HEK293 (cell line): ENCODE data around the gene COX7A2L.

Experiments
- CTCF ChIA-PET: fragments of 350-600 bp; formaldehyde crosslinking; extraction: SDS; loops from one replicate; lab custom pipeline; 2021; ENCODE audit warnings: antibody characterized with exemption; lab: Yijun Ruan, JAX
- POLR2A ChIA-PET: fragments of 300-600 bp; formaldehyde crosslinking; extraction: SDS; loops from one replicate; lab custom pipeline; 2020; ENCODE audit warnings: antibody characterized with exemption, inconsistent platforms; lab: Yijun Ruan, JAX
- H3K27ac ChIP-seq: fragments of 200-500 bp; sonication (Bioruptor generic); 2 replicates; pipeline ENCODE4 v1.5.1; 2014; ENCODE audit warnings: low read depth, low read length, control low read depth, inconsistent platforms; ENCODE audit errors: extremely low read depth
- H3K36me3 ChIP-seq, 2 experiments: fragments of 200-500 bp in 1 of 2; sonication (Bioruptor generic) in 1 of 2; 1 replicate in 1 of 2; 2 replicates in 1 of 2; pipeline ENCODE4 v1.5.1; 2014 to 2017; ENCODE audit warnings: inconsistent platforms in 2 of 2, low read length in 2 of 2; ENCODE audit not compliant: control insufficient read depth in 2 of 2, insufficient read depth in 1 of 2
- H3K4me1 ChIP-seq: fragments of 200-500 bp; sonication (Bioruptor generic); 2 replicates; pipeline ENCODE4 v1.5.1; 2014; ENCODE audit warnings: mild to moderate bottlenecking, low read length, inconsistent platforms; ENCODE audit not compliant: control insufficient read depth, insufficient read depth
- H3K4me3 ChIP-seq: 2 replicates; pipeline ENCODE4 v1.5.1; 2011; ENCODE audit warnings: low read depth, mild to moderate bottlenecking, control low read depth, low read length, moderate library complexity
- H3K9me3 ChIP-seq: fragments of 200-500 bp; sonication (Bioruptor generic); 2 replicates; pipeline ENCODE4 v1.5.1; 2014; ENCODE audit warnings: low read depth, low read length, inconsistent platforms; ENCODE audit not compliant: control insufficient read depth, insufficient read depth
- BCL11B ChIP-seq: fragments of 450-650 bp; formaldehyde crosslinking; IDR thresholded peaks from 2 replicates; pipeline ENCODE4 v1.5.1; 2016; ENCODE audit warnings: low read depth, missing biosample characterization, missing genetic modification characterization
- GLI2 ChIP-seq: fragments of 450-650 bp; formaldehyde crosslinking; IDR thresholded peaks from 2 replicates; pipeline ENCODE4; 2017; ENCODE audit warnings: missing biosample characterization, missing genetic modification characterization, low read depth, borderline replicate concordance
- IKZF3 ChIP-seq: fragments of 450-650 bp; IDR thresholded peaks from 2 replicates; pipeline ENCODE4 v1.5.0; 2018; ENCODE audit warnings: missing biosample characterization, mild to moderate bottlenecking, missing genetic modification characterization, moderate library complexity
- SCRT2 ChIP-seq: fragments of 450-650 bp; formaldehyde crosslinking; IDR thresholded peaks from 2 replicates; pipeline ENCODE4 v1.5.1; 2016; ENCODE audit warnings: missing biosample characterization, missing genetic modification characterization
- WT1 ChIP-seq: fragments of 450-650 bp; formaldehyde crosslinking; IDR thresholded peaks from 2 replicates; pipeline ENCODE4 v1.5.1; 2016; ENCODE audit warnings: missing biosample characterization, missing genetic modification characterization
- ZBTB17 ChIP-seq: fragments of 450-650 bp; formaldehyde crosslinking; IDR thresholded peaks from 2 replicates; pipeline ENCODE4 v1.5.1; 2016; ENCODE audit warnings: missing biosample characterization, missing genetic modification characterization
- ZBTB21 ChIP-seq: fragments of 450-650 bp; formaldehyde crosslinking; IDR thresholded peaks from 2 replicates; pipeline ENCODE4 v1.5.1; 2017; ENCODE audit warnings: missing biosample characterization, missing genetic modification characterization
- ZNF133 ChIP-seq: fragments of 450-650 bp; formaldehyde crosslinking; IDR thresholded peaks from 2 replicates; pipeline ENCODE4 v1.5.1; 2016; ENCODE audit warnings: missing biosample characterization, missing genetic modification characterization
- ZNF214 ChIP-seq: fragments of 450-650 bp; formaldehyde crosslinking; IDR thresholded peaks from 2 replicates; pipeline ENCODE4 v1.5.1; 2017; ENCODE audit warnings: missing biosample characterization, mild to moderate bottlenecking, missing genetic modification characterization, borderline replicate concordance
- ZNF404 ChIP-seq: fragments of 450-650 bp; formaldehyde crosslinking; IDR thresholded peaks from 2 replicates; pipeline ENCODE4 v1.5.1; 2017; ENCODE audit warnings: missing biosample characterization, missing genetic modification characterization
- ZNF514 ChIP-seq: fragments of 450-650 bp; formaldehyde crosslinking; IDR thresholded peaks from 2 replicates; pipeline ENCODE4 v1.5.1; 2016; ENCODE audit warnings: missing biosample characterization, missing genetic modification characterization
- ZNF548 ChIP-seq: fragments of 450-650 bp; formaldehyde crosslinking; IDR thresholded peaks from 2 replicates; pipeline ENCODE4 v1.5.1; 2016; ENCODE audit warnings: missing biosample characterization, missing genetic modification characterization
- ZNF549 ChIP-seq: fragments of 450-650 bp; IDR thresholded peaks from 2 replicates; pipeline ENCODE4 v1.5.1; 2018; ENCODE audit warnings: missing biosample characterization, missing genetic modification characterization, mild to moderate bottlenecking, inconsistent platforms, moderate library complexity
- ZNF701 ChIP-seq: fragments of 450-650 bp; formaldehyde crosslinking; IDR thresholded peaks from 2 replicates; pipeline ENCODE4 v1.5.1; 2016; ENCODE audit warnings: missing biosample characterization, missing genetic modification characterization
- ZNF776 ChIP-seq: fragments of 450-650 bp; formaldehyde crosslinking; IDR thresholded peaks from 2 replicates; pipeline ENCODE4 v1.5.0; 2017; ENCODE audit warnings: missing biosample characterization, missing genetic modification characterization, borderline replicate concordance
- ZXDB ChIP-seq: fragments of 450-650 bp; formaldehyde crosslinking; IDR thresholded peaks from 2 replicates; pipeline ENCODE4 v1.5.1; 2016; ENCODE audit warnings: missing biosample characterization, missing genetic modification characterization
- TF ChIP-seq, protein P1 (sequence below): sonication (generic); formaldehyde crosslinking; IDR thresholded peaks from 2 replicates; pipeline ENCODE4 v1.8.1; 2022; ENCODE audit warnings: mild to moderate bottlenecking, moderate library complexity, missing genetic modification reagents
- TF ChIP-seq, protein P2 (sequence below): fragments of 450-650 bp; formaldehyde crosslinking; IDR thresholded peaks from 2 replicates; pipeline ENCODE4 v1.5.1; 2016; ENCODE audit warnings: missing biosample characterization, missing genetic modification characterization
- TF ChIP-seq, protein P3 (sequence below): fragments of 450-650 bp; formaldehyde crosslinking; IDR thresholded peaks from 2 replicates; pipeline ENCODE4 v1.5.1; 2016; ENCODE audit warnings: missing biosample characterization, missing genetic modification characterization
- TF ChIP-seq, protein P4 (sequence below): fragments of 450-650 bp; formaldehyde crosslinking; IDR thresholded peaks from 2 replicates; pipeline ENCODE4 v1.5.1; 2016; ENCODE audit warnings: missing biosample characterization, missing genetic modification characterization, borderline replicate concordance
- TF ChIP-seq, protein P5 (sequence below): fragments of 450-650 bp; formaldehyde crosslinking; conservative IDR thresholded peaks from 2 replicates; pipeline ENCODE4 v1.5.1; 2016; ENCODE audit warnings: low read depth, missing biosample characterization, missing genetic modification characterization

COX7A2L gene

DNA sequence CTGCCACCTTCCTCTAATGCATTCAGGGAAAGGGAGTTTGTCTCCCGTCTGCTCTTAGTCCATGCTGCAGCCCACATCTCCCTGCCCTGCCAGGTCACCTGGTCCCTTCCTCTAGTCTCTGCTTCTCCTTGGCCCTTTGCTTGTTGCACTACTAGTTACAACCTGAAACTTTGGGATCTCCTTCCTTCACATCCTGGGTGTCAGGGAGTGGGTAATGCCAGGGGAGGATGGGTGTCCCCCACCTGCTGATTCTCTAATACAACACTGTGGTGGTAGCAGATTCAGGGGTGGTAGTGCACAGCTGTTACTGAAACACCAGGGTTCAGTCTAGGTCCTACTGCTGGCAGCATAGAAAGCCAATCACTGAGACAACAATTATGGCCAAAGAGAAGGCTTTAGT, 31.2 kb upstream of the COX7A2L start (continued):
- TF ChIP-seq ZNF214: no peak

DNA sequence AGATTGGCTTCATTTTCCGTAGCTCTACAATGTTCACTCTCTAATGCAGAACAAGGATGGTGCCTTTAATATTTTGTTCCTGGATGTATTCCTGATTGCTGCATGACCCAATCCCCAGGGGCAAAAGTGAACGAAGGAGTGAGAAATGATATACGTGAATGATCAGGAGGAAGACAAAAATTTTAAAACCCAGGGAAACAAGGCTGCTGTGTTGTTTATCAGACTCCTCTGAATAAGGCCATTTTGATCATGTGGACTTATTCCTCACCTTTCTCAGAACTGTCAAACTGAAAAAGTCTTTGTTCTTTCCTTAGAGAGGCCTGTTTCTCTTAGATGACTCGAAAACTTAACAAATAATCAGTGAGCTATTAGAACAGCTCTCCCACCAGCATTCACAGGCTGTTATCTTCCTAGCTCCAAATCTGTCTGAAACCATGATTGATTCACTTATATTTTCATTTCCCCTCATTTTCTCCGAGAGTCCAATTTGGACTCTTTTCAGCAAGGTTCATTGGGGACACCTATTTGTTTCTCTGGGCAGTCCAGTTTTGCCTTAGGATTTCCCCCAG, 29.5 kb upstream of the COX7A2L start:
- POLR2A ChIA-PET: interaction anchor here (0.6 kb wide), 1 partner anchor 19 kb away, joined by 3 read pairs; no protein-coding TSS in a partner anchor
- Histone ChIP-seq H3K4me1 (no peaks in the 10 kb centered on the region), H3K4me3 (no peak overlapping the region), H3K27ac (no peak overlapping the region), H3K9me3 (no peaks in the 10 kb centered on the region), H3K36me3 (no peaks in the 10 kb centered on the region)
- CTCF ChIA-PET: interaction anchor here (0.7 kb wide), 2 partner anchors 555 to 1307 kb away, joined by 3 read pairs; no protein-coding TSS in a partner anchor
- TF ChIP-seq ZNF404: no peak

DNA sequence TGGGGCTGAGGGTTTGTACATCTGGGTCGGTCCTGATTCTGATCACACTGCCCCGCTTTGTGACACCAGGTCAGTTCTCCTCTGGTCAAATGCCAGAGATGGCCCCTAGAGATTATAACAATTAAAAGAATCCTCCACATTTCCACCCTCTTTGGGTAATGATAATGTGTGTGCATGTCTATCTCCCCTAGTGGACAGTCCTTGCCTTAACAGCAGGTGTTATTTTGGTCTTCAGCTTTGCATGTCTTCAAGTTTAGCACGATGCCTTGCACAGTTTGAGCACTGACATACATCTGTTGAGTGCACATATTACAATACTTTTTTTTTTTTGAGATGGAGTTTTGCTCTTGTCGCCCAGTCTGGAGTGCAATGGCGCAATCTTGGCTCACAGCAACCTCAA, 25.7 kb upstream of the COX7A2L start:
- Histone ChIP-seq H3K4me3 (no peak overlapping the region), H3K4me1 (no peaks in the 10 kb centered on the region), H3K27ac (no peak overlapping the region), H3K9me3 (no peaks in the 10 kb centered on the region), H3K36me3 (no peaks in the 10 kb centered on the region)
- TF ChIP-seq ZNF776: no peak
- TF ChIP-seq, protein P1, sequence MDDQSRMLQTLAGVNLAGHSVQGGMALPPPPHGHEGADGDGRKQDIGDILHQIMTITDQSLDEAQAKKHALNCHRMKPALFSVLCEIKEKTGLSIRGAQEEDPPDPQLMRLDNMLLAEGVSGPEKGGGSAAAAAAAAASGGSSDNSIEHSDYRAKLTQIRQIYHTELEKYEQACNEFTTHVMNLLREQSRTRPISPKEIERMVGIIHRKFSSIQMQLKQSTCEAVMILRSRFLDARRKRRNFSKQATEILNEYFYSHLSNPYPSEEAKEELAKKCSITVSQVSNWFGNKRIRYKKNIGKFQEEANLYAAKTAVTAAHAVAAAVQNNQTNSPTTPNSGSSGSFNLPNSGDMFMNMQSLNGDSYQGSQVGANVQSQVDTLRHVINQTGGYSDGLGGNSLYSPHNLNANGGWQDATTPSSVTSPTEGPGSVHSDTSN (CRISPR knock-in tag): no peak
- TF ChIP-seq, protein P2, sequence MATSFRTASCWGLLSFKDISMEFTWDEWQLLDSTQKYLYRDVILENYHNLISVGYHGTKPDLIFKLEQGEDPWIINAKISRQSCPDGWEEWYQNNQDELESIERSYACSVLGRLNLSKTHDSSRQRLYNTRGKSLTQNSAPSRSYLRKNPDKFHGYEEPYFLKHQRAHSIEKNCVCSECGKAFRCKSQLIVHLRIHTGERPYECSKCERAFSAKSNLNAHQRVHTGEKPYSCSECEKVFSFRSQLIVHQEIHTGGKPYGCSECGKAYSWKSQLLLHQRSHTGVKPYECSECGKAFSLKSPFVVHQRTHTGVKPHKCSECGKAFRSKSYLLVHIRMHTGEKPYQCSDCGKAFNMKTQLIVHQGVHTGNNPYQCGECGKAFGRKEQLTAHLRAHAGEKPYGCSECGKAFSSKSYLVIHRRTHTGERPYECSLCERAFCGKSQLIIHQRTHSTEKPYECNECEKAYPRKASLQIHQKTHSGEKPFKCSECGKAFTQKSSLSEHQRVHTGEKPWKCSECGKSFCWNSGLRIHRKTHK (tag by site-specific recombination): no peak
- TF ChIP-seq ZBTB17 (tag by site-specific recombination): no peak
- TF ChIP-seq, protein P3, sequence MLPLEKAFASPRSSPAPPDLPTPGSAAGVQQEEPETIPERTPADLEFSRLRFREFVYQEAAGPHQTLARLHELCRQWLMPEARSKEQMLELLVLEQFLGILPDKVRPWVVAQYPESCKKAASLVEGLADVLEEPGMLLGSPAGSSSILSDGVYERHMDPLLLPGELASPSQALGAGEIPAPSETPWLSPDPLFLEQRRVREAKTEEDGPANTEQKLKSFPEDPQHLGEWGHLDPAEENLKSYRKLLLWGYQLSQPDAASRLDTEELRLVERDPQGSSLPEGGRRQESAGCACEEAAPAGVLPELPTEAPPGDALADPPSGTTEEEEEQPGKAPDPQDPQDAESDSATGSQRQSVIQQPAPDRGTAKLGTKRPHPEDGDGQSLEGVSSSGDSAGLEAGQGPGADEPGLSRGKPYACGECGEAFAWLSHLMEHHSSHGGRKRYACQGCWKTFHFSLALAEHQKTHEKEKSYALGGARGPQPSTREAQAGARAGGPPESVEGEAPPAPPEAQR (tag by site-specific recombination): no peak
- no peak for TF ChIP-seq ZNF549 (tag by site-specific recombination)
- TF ChIP-seq ZXDB (tag by site-specific recombination): no peak
- TF ChIP-seq SCRT2 (tag by site-specific recombination): no peak
- TF ChIP-seq GLI2 (tag by site-specific recombination): no peak
- TF ChIP-seq, protein P4, sequence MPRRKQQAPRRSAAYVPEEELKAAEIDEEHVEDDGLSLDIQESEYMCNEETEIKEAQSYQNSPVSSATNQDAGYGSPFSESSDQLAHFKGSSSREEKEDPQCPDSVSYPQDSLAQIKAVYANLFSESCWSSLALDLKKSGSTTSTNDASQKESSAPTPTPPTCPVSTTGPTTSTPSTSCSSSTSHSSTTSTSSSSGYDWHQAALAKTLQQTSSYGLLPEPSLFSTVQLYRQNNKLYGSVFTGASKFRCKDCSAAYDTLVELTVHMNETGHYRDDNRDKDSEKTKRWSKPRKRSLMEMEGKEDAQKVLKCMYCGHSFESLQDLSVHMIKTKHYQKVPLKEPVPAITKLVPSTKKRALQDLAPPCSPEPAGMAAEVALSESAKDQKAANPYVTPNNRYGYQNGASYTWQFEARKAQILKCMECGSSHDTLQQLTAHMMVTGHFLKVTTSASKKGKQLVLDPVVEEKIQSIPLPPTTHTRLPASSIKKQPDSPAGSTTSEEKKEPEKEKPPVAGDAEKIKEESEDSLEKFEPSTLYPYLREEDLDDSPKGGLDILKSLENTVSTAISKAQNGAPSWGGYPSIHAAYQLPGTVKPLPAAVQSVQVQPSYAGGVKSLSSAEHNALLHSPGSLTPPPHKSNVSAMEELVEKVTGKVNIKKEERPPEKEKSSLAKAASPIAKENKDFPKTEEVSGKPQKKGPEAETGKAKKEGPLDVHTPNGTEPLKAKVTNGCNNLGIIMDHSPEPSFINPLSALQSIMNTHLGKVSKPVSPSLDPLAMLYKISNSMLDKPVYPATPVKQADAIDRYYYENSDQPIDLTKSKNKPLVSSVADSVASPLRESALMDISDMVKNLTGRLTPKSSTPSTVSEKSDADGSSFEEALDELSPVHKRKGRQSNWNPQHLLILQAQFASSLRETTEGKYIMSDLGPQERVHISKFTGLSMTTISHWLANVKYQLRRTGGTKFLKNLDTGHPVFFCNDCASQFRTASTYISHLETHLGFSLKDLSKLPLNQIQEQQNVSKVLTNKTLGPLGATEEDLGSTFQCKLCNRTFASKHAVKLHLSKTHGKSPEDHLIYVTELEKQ (tag by site-specific recombination): no peak
- TF ChIP-seq ZNF548 (tag by site-specific recombination): no peak
- TF ChIP-seq ZNF133 (tag by site-specific recombination): no peak
- TF ChIP-seq ZNF701 (tag by site-specific recombination): no peak
- no peak for TF ChIP-seq ZBTB21 (tag by site-specific recombination)
- TF ChIP-seq, protein P5, sequence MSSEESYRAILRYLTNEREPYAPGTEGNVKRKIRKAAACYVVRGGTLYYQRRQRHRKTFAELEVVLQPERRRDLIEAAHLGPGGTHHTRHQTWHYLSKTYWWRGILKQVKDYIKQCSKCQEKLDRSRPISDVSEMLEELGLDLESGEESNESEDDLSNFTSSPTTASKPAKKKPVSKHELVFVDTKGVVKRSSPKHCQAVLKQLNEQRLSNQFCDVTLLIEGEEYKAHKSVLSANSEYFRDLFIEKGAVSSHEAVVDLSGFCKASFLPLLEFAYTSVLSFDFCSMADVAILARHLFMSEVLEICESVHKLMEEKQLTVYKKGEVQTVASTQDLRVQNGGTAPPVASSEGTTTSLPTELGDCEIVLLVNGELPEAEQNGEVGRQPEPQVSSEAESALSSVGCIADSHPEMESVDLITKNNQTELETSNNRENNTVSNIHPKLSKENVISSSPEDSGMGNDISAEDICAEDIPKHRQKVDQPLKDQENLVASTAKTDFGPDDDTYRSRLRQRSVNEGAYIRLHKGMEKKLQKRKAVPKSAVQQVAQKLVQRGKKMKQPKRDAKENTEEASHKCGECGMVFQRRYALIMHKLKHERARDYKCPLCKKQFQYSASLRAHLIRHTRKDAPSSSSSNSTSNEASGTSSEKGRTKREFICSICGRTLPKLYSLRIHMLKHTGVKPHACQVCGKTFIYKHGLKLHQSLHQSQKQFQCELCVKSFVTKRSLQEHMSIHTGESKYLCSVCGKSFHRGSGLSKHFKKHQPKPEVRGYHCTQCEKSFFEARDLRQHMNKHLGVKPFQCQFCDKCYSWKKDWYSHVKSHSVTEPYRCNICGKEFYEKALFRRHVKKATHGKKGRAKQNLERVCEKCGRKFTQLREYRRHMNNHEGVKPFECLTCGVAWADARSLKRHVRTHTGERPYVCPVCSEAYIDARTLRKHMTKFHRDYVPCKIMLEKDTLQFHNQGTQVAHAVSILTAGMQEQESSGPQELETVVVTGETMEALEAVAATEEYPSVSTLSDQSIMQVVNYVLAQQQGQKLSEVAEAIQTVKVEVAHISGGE (tag by site-specific recombination): no peak
- no peak for TF ChIP-seq BCL11B (tag by site-specific recombination)
- no peak for TF ChIP-seq WT1 (tag by site-specific recombination)
- no peak for TF ChIP-seq IKZF3 (tag by site-specific recombination)
- no peak for TF ChIP-seq ZNF514
- ChIA-PET POLR2A (no interaction called here), CTCF (interaction anchor here (0.6 to 3.6 kb wide), 10 partner anchors 9 to 690 kb away, joined by 3 to 20 read pairs (median 3); partner anchors contain the start of gene COX7A2L)
